DOHH2 (cell line): ENCODE data around the gene NPAS3.

Source experiments
- H3F3A ChIP-seq: fragments of 200-600 bp; sonication (generic), shearing (Covaris generic); 2 replicates; pipeline ENCODE4 v1.6.0; 2016; ENCODE audit warnings: antibody characterized with exemption, mild to moderate bottlenecking; ENCODE audit not compliant: control insufficient read depth, insufficient read depth
- H3K27ac ChIP-seq: fragments of 200-600 bp; sonication (generic); 2 replicates; pipeline ENCODE4 v1.5.1; 2014; ENCODE audit warnings: low read depth, mild to moderate bottlenecking, low read length, moderate library complexity
- H3K27me3 ChIP-seq: fragments of 200-600 bp; sonication (generic); 2 replicates; pipeline ENCODE4 v1.6.1; 2014; ENCODE audit warnings: mild to moderate bottlenecking, low read length, mixed read lengths; ENCODE audit not compliant: control insufficient read depth
- H3K36me3 ChIP-seq: fragments of 200-600 bp; sonication (generic); 2 replicates; pipeline ENCODE4 v1.6.1; 2014; ENCODE audit warnings: mild to moderate bottlenecking, low read length, moderate library complexity, mixed read lengths; ENCODE audit not compliant: control insufficient read depth
- H3K4me1 ChIP-seq: fragments of 200-600 bp; sonication (generic); 2 replicates; pipeline ENCODE4 v1.6.1; 2014; ENCODE audit warnings: mild to moderate bottlenecking, low read length, mixed read lengths; ENCODE audit not compliant: control insufficient read depth
- H3K4me2 ChIP-seq: fragments of 200-600 bp; sonication (generic); 2 replicates; pipeline ENCODE4 v1.6.0; 2014; ENCODE audit warnings: mild to moderate bottlenecking, low read length, moderate library complexity
- H3K4me3 ChIP-seq: fragments of 200-600 bp; sonication (generic); 2 replicates; pipeline ENCODE4 v1.5.1; 2014; ENCODE audit warnings: mild to moderate bottlenecking, low read length, mixed read lengths
- H3K79me2 ChIP-seq: fragments of 200-600 bp; sonication (generic); 2 replicates; pipeline ENCODE4 v1.6.1; 2014; ENCODE audit warnings: mild to moderate bottlenecking, low read length, mixed read lengths; ENCODE audit not compliant: control insufficient read depth
- H3K9me2 ChIP-seq: fragments of 200-600 bp; sonication (generic); replicated peaks from 2 replicates; pipeline ENCODE4 v1.6.1; 2014; ENCODE audit warnings: mild to moderate bottlenecking, low read length, mixed read lengths; ENCODE audit not compliant: control insufficient read depth
- H3K9me3 ChIP-seq: fragments of 200-600 bp; sonication (generic); 2 replicates; pipeline ENCODE4 v1.6.1; 2014; ENCODE audit warnings: antibody characterized with exemption, low read length, mixed read lengths; ENCODE audit not compliant: control insufficient read depth, insufficient read depth
- H4K20me1 ChIP-seq: fragments of 200-600 bp; sonication (generic); 2 replicates; pipeline ENCODE4 v1.6.0; 2014; ENCODE audit warnings: low read depth, mild to moderate bottlenecking, antibody characterized with exemption, low read length, moderate library complexity; ENCODE audit not compliant: control insufficient read depth, insufficient read depth
- CTCF ChIP-seq: fragments of 200-600 bp; sonication (generic); IDR thresholded peaks from one replicate; pipeline ENCODE4 v1.5.1; 2014; ENCODE audit warnings: antibody characterized with exemption, mild to moderate bottlenecking, low read depth, low read length; ENCODE audit not compliant: poor library complexity, severe bottlenecking
- EZH2phosphoT487 ChIP-seq: fragments of 200-600 bp; sonication (generic); IDR thresholded peaks from 2 replicates; pipeline ENCODE4 v1.6.1; 2017; ENCODE audit warnings: borderline replicate concordance, mild to moderate bottlenecking, antibody characterized with exemption, low read length, moderate library complexity, mixed read lengths

Gene NPAS3

GRCh38 chr14:33631021-33631420, 692.3 kb downstream of the NPAS3 start:
- Histone ChIP-seq H3K4me3 (no peak overlapping the region), H3K9me2 (no peaks in the 10 kb centered on the region)

GRCh38 chr14:33631441-33631840, 692.8 kb downstream of the NPAS3 start:
- H3K9me3 ChIP-seq: no peaks in the 10 kb centered on the region
- no peaks in the 10 kb centered on the region for H3F3A ChIP-seq
- no peaks in the 10 kb centered on the region for H3K79me2 ChIP-seq
- H3K9me2 ChIP-seq: no peaks in the 10 kb centered on the region
- no peaks in the 10 kb centered on the region for H3K27me3 ChIP-seq
- H3K27ac ChIP-seq: no peak overlapping the region
- TF ChIP-seq EZH2phosphoT487 (no peak), CTCF (no peak)
- no peak overlapping the region for H3K4me2 ChIP-seq
- no peaks in the 10 kb centered on the region for H3K4me1 ChIP-seq
- no peaks in the 10 kb centered on the region for H4K20me1 ChIP-seq
- H3K36me3 ChIP-seq: no peaks in the 10 kb centered on the region
- no peak overlapping the region for H3K4me3 ChIP-seq

More at GRCh38 chr14:33631021-33631420, 692.3 kb downstream of the NPAS3 start:
- no peak overlapping the region for H3K4me2 ChIP-seq
- H3K4me1 ChIP-seq: no peaks in the 10 kb centered on the region
- H3K9me3 ChIP-seq: no peaks in the 10 kb centered on the region
- H3K79me2 ChIP-seq: no peaks in the 10 kb centered on the region
- no peak overlapping the region for H3K27ac ChIP-seq
- H3F3A ChIP-seq: no peaks in the 10 kb centered on the region
- no peak for TF ChIP-seq EZH2phosphoT487
- no peak for TF ChIP-seq CTCF
- no peaks in the 10 kb centered on the region for H3K36me3 ChIP-seq
- no peaks in the 10 kb centered on the region for H3K27me3 ChIP-seq
- H4K20me1 ChIP-seq: no peaks in the 10 kb centered on the region

GRCh38 chr14:33634631-33635030, 696.0 kb downstream of the NPAS3 start:
- no peaks in the 10 kb centered on the region for H3K4me1 ChIP-seq
- no peak overlapping the region for H3K4me2 ChIP-seq
- H3K27ac ChIP-seq: no peak overlapping the region
- no peaks in the 10 kb centered on the region for H3K79me2 ChIP-seq
- TF ChIP-seq EZH2phosphoT487 (no peak), CTCF (no peak)
- no peaks in the 10 kb centered on the region for H3F3A ChIP-seq
- no peak overlapping the region for H3K4me3 ChIP-seq
- no peaks in the 10 kb centered on the region for H3K9me2 ChIP-seq
- H4K20me1 ChIP-seq: no peaks in the 10 kb centered on the region
- H3K27me3 ChIP-seq: no peaks in the 10 kb centered on the region
- no peaks in the 10 kb centered on the region for H3K36me3 ChIP-seq
- no peaks in the 10 kb centered on the region for H3K9me3 ChIP-seq

- H3K79me2 ChIP-seq: no peaks in the 10 kb centered on the region
- no peak overlapping the region for H3K27ac ChIP-seq
- H3K9me2 ChIP-seq: no peaks in the 10 kb centered on the region
- H3K4me1 ChIP-seq: no peaks in the 10 kb centered on the region
- H4K20me1 ChIP-seq: no peaks in the 10 kb centered on the region
- no peaks in the 10 kb centered on the region for H3F3A ChIP-seq
- no peaks in the 10 kb centered on the region for H3K36me3 ChIP-seq
- TF ChIP-seq CTCF (no peak), EZH2phosphoT487 (no peak)
- no peak overlapping the region for H3K4me2 ChIP-seq
- H3K27me3 ChIP-seq: no peaks in the 10 kb centered on the region
- H3K9me3 ChIP-seq: no peaks in the 10 kb centered on the region
- H3K4me3 ChIP-seq: no peak overlapping the region
Measured at GRCh38 chr14:33636716-33637115, 698.0 kb downstream of the NPAS3 start.
